NK-92 (cell line): ENCODE results near the gene HOXA11.

Source experiments
- DNase-seq: peaks from one replicate; lab custom pipeline; 2025; ENCODE audit not compliant: unreplicated experiment; lab: John Stamatoyannopoulos, UW

Gene HOXA11

DNA sequence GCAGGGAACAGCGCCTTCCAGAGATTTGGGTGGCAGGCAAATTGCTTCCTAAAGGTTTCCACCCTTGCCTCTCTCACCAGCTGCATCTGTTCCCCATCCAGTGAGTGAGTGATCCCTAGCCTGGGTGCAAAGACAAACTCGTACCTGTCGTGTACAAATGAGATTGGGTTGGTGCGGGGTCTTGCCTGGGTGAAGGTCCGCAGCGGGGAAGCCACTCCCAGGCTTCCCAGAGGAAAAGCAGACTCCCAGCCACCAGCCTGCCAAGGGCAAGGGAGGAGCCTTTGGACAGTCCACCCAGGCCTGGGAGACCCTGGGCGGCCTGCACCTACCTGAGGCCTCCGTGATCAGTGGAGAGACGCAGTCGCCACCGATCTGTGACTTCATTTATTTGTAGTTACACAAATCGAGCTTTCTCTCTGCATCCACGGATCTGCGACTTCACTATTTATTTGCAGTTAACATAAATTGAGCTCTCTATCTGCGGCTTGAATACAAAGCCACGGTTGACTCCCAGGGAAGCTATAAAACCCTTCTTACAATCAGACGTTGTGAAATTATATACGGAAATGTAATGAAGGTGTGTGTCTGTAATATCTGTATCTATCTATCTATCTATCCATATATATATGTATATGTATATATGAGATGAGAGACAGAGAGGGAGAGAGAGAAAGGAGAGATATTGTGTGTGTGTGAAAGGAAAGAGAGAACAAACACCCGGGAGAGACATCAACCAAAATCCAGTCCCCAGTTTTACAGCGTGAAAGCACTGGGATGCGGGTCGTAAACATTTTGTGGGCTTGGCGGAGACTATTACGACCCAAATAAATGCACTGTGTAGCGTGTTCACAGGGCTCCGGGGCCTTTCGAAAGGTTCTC lies 25.5 kb downstream of the HOXA11 start:
- no peak for DNase-seq

- DNase-seq: no peak
These were observed 26.4 kb downstream of the HOXA11 start for GRCh38 chr7:27158436-27159265.

GRCh38 chr7:27157702-27158431 lies 27.2 kb downstream of the HOXA11 start:
- DNase-seq: no peak

- no peak for DNase-seq
These were observed 27.9 kb downstream of the HOXA11 start for GRCh38 chr7:27156916-27157701.

- DNase-seq: no peak
These were observed 28.5 kb downstream of the HOXA11 start, which contains the start of gene HOXA7 for GRCh38 chr7:27156508-27156898. Gene HOXA7 (minus strand): TSS chr7:27156675. CDS start chr7:27156545, 130 bp downstream.

GRCh38 chr7:27155816-27156507 lies 29.1 kb downstream of the HOXA11 start:
- DNase-seq: no peak

DNA sequence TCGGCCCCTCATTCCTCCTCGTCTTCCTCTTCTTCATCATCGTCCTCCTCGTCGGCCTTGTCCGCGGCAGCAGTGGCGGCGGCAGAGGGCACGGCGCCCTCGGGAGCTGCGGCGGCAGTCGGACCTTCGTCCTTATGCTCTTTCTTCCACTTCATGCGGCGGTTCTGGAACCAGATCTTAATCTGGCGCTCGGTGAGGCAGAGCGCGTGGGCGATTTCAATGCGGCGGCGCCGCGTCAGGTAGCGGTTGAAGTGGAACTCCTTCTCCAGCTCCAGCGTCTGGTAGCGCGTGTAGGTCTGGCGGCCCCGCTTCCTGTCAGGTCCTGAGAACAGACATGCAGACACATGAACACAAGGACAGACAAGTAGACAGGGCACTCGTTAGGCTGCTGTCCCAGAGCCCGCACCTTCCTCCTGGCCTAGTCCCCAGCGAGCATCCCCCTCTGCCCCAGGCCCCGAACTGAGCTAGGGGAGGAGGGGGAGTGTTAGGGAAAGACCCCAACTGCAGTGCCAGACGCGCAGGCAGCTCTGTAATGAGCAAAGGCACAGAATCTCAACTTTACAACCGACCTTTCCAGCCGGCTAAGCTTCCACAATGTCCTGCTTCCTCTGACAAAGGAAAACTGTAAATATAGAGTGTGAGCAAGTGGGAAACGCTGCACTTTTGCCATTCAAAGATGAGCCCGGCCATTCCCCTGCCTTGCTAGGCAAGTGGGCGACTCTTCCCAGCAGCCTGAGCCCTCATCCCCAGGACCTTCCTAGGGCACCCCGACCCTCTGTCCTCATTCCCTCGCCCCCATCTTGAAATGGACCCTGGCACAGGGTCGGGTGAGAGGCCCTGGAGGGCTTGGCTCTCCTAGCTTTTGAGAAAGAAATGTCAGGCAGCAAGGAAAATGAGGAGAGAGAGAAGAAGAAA lies 29.9 kb downstream of the HOXA11 start:
- DNase-seq: no peak

DNA sequence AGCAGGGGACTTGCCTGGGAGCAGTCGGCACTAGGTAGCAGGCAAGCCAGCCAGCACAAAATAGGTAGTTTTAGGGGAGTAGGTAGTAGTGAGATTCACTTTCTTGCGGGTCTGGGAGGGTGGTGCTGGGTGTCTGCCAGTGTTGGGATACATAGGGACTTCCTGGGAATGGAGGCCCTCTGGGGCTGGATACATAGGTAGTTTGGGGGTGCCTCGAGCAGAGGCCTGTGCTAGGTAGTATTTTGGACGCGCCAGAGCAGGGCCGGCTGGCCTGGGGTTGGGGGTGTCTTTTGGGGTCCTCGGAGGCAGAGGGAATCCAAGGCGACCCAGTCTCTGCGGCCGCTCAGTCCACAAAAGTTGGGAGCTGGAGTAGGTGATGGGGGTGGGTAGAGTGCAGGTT lies 30.7 kb downstream of the HOXA11 start:
- DNase-seq: no peak

- no peak for DNase-seq
These were observed 31.5 kb downstream of the HOXA11 start for GRCh38 chr7:27153526-27153925.

- no peak for DNase-seq
These were observed 32.1 kb downstream of the HOXA11 start for GRCh38 chr7:27152816-27153442.

- DNase-seq: no peak
These were observed 32.9 kb downstream of the HOXA11 start, which contains the start of gene HOXA3 for GRCh38 chr7:27151931-27152815. Gene HOXA3 (minus strand): TSS chr7:27152583. CDS start chr7:27110640, 41,943 bp downstream.

GRCh38 chr7:27151341-27151930 lies 33.6 kb downstream of the HOXA11 start:
- no peak for DNase-seq

DNA sequence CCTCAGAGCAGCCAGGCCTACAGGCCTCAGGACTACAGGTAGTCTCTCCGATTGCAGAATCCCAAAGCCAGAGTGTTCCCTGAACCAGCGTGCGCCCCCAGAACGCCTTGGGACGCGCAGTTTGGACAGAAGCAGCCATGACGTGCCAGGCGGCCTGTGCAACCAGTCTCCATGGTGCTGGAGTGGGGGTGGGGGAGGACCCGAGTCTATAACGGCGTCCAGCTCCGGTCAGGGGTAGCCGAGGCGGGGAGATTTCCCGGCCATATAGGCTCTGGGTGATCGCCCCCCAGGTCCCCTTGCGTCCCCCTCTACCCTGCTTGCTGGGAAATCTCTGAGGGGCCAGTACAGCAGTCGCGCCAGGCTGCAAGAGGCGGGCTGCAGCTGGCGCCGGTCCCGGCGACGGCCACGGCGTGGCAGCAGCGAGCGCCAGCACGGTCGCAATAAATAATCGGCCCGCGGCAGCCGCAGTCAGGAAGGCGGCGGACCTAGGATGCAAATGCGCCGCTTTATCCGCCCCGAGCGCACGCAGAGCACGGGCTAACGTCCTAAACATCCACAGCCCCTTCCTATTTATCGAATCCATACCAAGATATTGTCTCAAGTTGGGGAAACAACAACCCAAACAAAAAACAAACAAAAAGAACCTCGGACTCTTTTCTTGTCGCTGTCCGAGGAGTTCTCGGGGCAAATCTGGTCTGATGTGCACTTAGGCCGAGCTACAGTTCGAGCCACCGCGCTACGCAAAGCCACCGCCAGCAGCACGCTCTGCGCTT lies 34.3 kb downstream of the HOXA11 start:
- no peak for DNase-seq

- DNase-seq: no peak
These were observed 35.0 kb downstream of the HOXA11 start for GRCh38 chr7:27149842-27150567.
